OCI-LY1 (cell line): Measurements from ENCODE around the gene TBC1D5.
"Not testable (repeated sequence)": the region's sequence is repeated elsewhere in the genome, so short reads cannot be mapped to it uniquely, and the experiment has no call there.

Source experiments
- H2AFZ ChIP-seq: fragments of 200-600 bp; sonication (generic), shearing (Covaris generic); 2 replicates; pipeline ENCODE4 v1.6.0; 2014; ENCODE audit warnings: antibody characterized with exemption, mild to moderate bottlenecking, low read length
- H3F3A ChIP-seq: fragments of 200-600 bp; sonication (generic), shearing (Covaris generic); 2 replicates; pipeline ENCODE4 v1.6.0; 2014; ENCODE audit warnings: mild to moderate bottlenecking, antibody characterized with exemption, low read length, moderate library complexity; ENCODE audit not compliant: insufficient read depth
- H3K27ac ChIP-seq: fragments of 200-600 bp; sonication (generic); 2 replicates; pipeline ENCODE4 v1.5.1; 2014; ENCODE audit warnings: low read length, mixed run types, mild to moderate bottlenecking, low read depth; ENCODE audit not compliant: poor library complexity, severe bottlenecking
- H3K27me3 ChIP-seq: fragments of 200-600 bp; sonication (generic); 2 replicates; pipeline ENCODE4 v1.6.0; 2014; ENCODE audit warnings: antibody characterized with exemption, mild to moderate bottlenecking, low read length, moderate library complexity; ENCODE audit not compliant: insufficient read depth
- H3K36me3 ChIP-seq: fragments of 200-600 bp; sonication (generic); 2 replicates; pipeline ENCODE4 v1.6.1; 2014; ENCODE audit warnings: mild to moderate bottlenecking, antibody characterized with exemption, low read length, moderate library complexity, mixed read lengths; ENCODE audit not compliant: insufficient read depth
- H3K4me1 ChIP-seq: fragments of 200-600 bp; sonication (generic); 2 replicates; pipeline ENCODE4 v1.5.1; 2014; ENCODE audit warnings: mild to moderate bottlenecking, low read length, moderate library complexity; ENCODE audit not compliant: insufficient read depth, severe bottlenecking
- H3K4me2 ChIP-seq: fragments of 200-600 bp; sonication (generic), shearing (Covaris generic); 2 replicates; pipeline ENCODE4 v1.6.1; 2014; ENCODE audit warnings: low read length
- H3K4me3 ChIP-seq: fragments of 200-600 bp; sonication (generic); 2 replicates; pipeline ENCODE4 v1.5.1; 2014; ENCODE audit warnings: low read length, low read depth, mild to moderate bottlenecking, mixed read lengths; ENCODE audit not compliant: poor library complexity, severe bottlenecking
- H3K79me2 ChIP-seq: fragments of 200-600 bp; shearing (Covaris generic); 2 replicates; pipeline ENCODE4 v1.6.1; 2016; ENCODE audit warnings: mixed run types, low read length, mixed read lengths; ENCODE audit not compliant: insufficient read depth
- H3K9ac ChIP-seq: fragments of 200-600 bp; sonication (generic), shearing (Covaris generic); 2 replicates; pipeline ENCODE4 v1.6.1; 2014; ENCODE audit warnings: mild to moderate bottlenecking, low read length, mixed read lengths
- H3K9me2 ChIP-seq: fragments of 200-600 bp; sonication (generic), shearing (Covaris generic); 2 replicates; pipeline ENCODE4 v1.6.1; 2014; ENCODE audit warnings: low read depth, mild to moderate bottlenecking, low read length, mixed read lengths
- H3K9me3 ChIP-seq: fragments of 200-600 bp; shearing (Covaris generic); 2 replicates; pipeline ENCODE4 v1.6.1; 2014; ENCODE audit warnings: low read length, mixed read lengths
- H4K20me1 ChIP-seq: fragments of 200-600 bp; sonication (generic), shearing (Covaris generic); 2 replicates; pipeline ENCODE4 v1.6.0; 2016; ENCODE audit warnings: mild to moderate bottlenecking, low read length; ENCODE audit not compliant: insufficient read depth
- CTCF ChIP-seq: fragments of 200-600 bp; sonication (generic), shearing (Covaris generic); IDR thresholded peaks from 2 replicates; pipeline ENCODE4 v1.5.1; 2017; ENCODE audit warnings: mild to moderate bottlenecking, antibody characterized with exemption, low read length, moderate library complexity, mixed read lengths
- EZH2 ChIP-seq: fragments of 200-600 bp; sonication (generic), shearing (Covaris generic); IDR thresholded peaks from 2 replicates; pipeline ENCODE4 v1.8.0; 2017; ENCODE audit warnings: borderline replicate concordance, mixed run types, mild to moderate bottlenecking, antibody characterized with exemption, low read length, moderate library complexity, mixed read lengths

Gene TBC1D5

GRCh38 chr3:17707813-17708543 is 34.5 kb downstream of the TBC1D5 start:
- 0 out of 2 replicates have a peak, but pooled peaks cover 4% of the 10 kb centered on the region for H3K9me2 ChIP-seq
- no peak overlapping the region for H3K9ac ChIP-seq
- no peak overlapping the region for H3K4me3 ChIP-seq
- no peak overlapping the region for H3K27ac ChIP-seq
- H3F3A ChIP-seq: no peaks in the 10 kb centered on the region
- H3K4me1 ChIP-seq: no peaks in the 10 kb centered on the region
- no peak overlapping the region for H2AFZ ChIP-seq
- no peaks in the 10 kb centered on the region for H3K36me3 ChIP-seq
- TF ChIP-seq CTCF (no peak), EZH2 (no peak)
- no peaks in the 10 kb centered on the region for H3K27me3 ChIP-seq
- H3K9me3 ChIP-seq: no peaks in the 10 kb centered on the region
- peaks cover 10% of the 10 kb centered on the region; the same call in 1 of the 2 replicates for H3K79me2 ChIP-seq
- no peak overlapping the region for H3K4me2 ChIP-seq
- H4K20me1 ChIP-seq: no peaks in the 10 kb centered on the region

GRCh38 chr3:17705991-17706390 is 36.4 kb downstream of the TBC1D5 start:
- not testable (repeated sequence) for H3K4me2 ChIP-seq, H3K9me3 ChIP-seq, H2AFZ ChIP-seq, H3K4me3 ChIP-seq, H3K4me1 ChIP-seq, H3K9ac ChIP-seq, H3K27me3 ChIP-seq, H3F3A ChIP-seq, H3K27ac ChIP-seq, H3K36me3 ChIP-seq, H4K20me1 ChIP-seq, H3K9me2 ChIP-seq
- H3K79me2 ChIP-seq: peaks cover 10% of the 10 kb centered on the region; the same call in 1 of the 2 replicates

GRCh38 chr3:17699815-17700214 is 42.6 kb downstream of the TBC1D5 start:
- H3K79me2 ChIP-seq: not testable (repeated sequence)

GRCh38 chr3:17695665-17696064 is 46.8 kb downstream of the TBC1D5 start:
- H3K9me3 ChIP-seq, H3K4me3 ChIP-seq, H3K4me2 ChIP-seq, H3K4me1 ChIP-seq, H2AFZ ChIP-seq, H3K36me3 ChIP-seq, H3F3A ChIP-seq, H3K27ac ChIP-seq, H3K79me2 ChIP-seq, H4K20me1 ChIP-seq, H3K9me2 ChIP-seq, H3K27me3 ChIP-seq, H3K9ac ChIP-seq: not testable (repeated sequence)

More at GRCh38 chr3:17699815-17700214, 42.6 kb downstream of the TBC1D5 start:
- H3K4me1 ChIP-seq, H3K36me3 ChIP-seq, H3K9ac ChIP-seq, H3K9me3 ChIP-seq, H4K20me1 ChIP-seq, H3K4me2 ChIP-seq, H3K9me2 ChIP-seq, H2AFZ ChIP-seq, H3K4me3 ChIP-seq, H3K27me3 ChIP-seq, H3F3A ChIP-seq, H3K27ac ChIP-seq: not testable (repeated sequence)

GRCh38 chr3:17693670-17693999 is 48.8 kb downstream of the TBC1D5 start:
- not testable (repeated sequence) for H3K79me2 ChIP-seq

GRCh38 chr3:17692846-17693669 is 49.4 kb downstream of the TBC1D5 start:
- not testable (repeated sequence) for H3F3A ChIP-seq, H4K20me1 ChIP-seq, H3K9me2 ChIP-seq, H3K4me1 ChIP-seq, H3K9me3 ChIP-seq, H3K36me3 ChIP-seq, H3K9ac ChIP-seq, H3K79me2 ChIP-seq, H2AFZ ChIP-seq, H3K27me3 ChIP-seq, H3K4me2 ChIP-seq, H3K4me3 ChIP-seq, H3K27ac ChIP-seq

More at GRCh38 chr3:17693670-17693999, 48.8 kb downstream of the TBC1D5 start:
- not testable (repeated sequence) for H3K4me3 ChIP-seq, H3K27me3 ChIP-seq, H3K9ac ChIP-seq, H4K20me1 ChIP-seq, H3K36me3 ChIP-seq, H3K4me2 ChIP-seq, H3F3A ChIP-seq, H2AFZ ChIP-seq, H3K9me2 ChIP-seq, H3K27ac ChIP-seq, H3K4me1 ChIP-seq, H3K9me3 ChIP-seq
